Left lung (tissue), 10 donors: ENCODE measurements around the gene AP5S1. TPM values are rescaled to one million over a fixed set of nuclear protein-coding genes. Genes with fewer than 3 reads are reported as not detected.

Experiments used
- ATAC-seq: fragments of 200-7000 bp; cut with Tn5 transposase; one replicate; pipeline ENCODE4 v1.9.1; 2020; ENCODE audit warnings: moderate library complexity
- DNase-seq, 4 donors: peaks; one replicate each; pipeline ENCODE4 v3.0.0-alpha.2; 2013 to 2020
- H3K27ac ChIP-seq, 2 donors: fragments of 200-600 bp; sonication (generic) in 1 of 2; one replicate each; pipeline versions ENCODE4 v1.5.0 to v1.8.0; 2020 to 2021
- H3K27me3 ChIP-seq, 2 donors: fragments of 200-600 bp; sonication (generic) in 1 of 2; one replicate each; pipeline versions ENCODE4 v1.5.0 to v1.8.0; 2020 to 2021
- H3K36me3 ChIP-seq, 2 donors: fragments of 200-600 bp; sonication (generic) in 1 of 2; one replicate each; pipeline versions ENCODE4 v1.5.0 to v1.8.0; 2020 to 2021
- H3K4me1 ChIP-seq, 2 donors: fragments of 200-600 bp; one replicate each; pipeline ENCODE4 v1.8.0; 2021
- H3K4me3 ChIP-seq, 2 donors: fragments of 200-600 bp; sonication (generic) in 1 of 2; one replicate each; pipeline versions ENCODE4 v1.5.0 to v1.8.0; 2020 to 2021; ENCODE audit warnings: mild to moderate bottlenecking in 1 of 2
- H3K9me3 ChIP-seq, 2 donors: fragments of 200-600 bp; sonication (generic) in 1 of 2; one replicate each; pipeline versions ENCODE4 v1.5.0 to v1.8.0; 2020 to 2021
- CTCF ChIP-seq, 2 donors: fragments of 200-600 bp; sonication (generic) in 1 of 2; IDR thresholded peaks; one replicate each; pipeline versions ENCODE4 v1.5.0 to v1.8.0; 2021; ENCODE audit warnings: antibody characterized with exemption in 2 of 2
- intact Hi-C, 2 donors: fragments of 100-400 bp; cut with DNase I; formaldehyde crosslinking; loops; one replicate each; pipeline versions ENCODE4 v1.11.2 to v1.14.2; 2022
- polyA plus RNA-seq, 6 donors: library from polyadenylated mRNA; unstranded; fragments of 120-200 nt; gene quantifications; one replicate each; pipeline ENCODE4 v1.2.1, GENCODE V29; 2013; ENCODE audit not compliant: insufficient read length in 6 of 6
- total RNA-seq, 2 donors: library from RNA; stranded (reverse); fragmentation: NEBNext Ultra II Directional; extraction: Animal tissue kit (Norgen Biotek cat#: 25700); gene quantifications; one replicate each; pipeline ENCODE4 v1.2.1, GENCODE V29; 2021
- donor health status: DM: no; HTN: yes; CAD: no.
- donor health status: DM: no; HTN: no; CAD: no.

Gene AP5S1
- total and polyA plus RNA-seq, 8 donors = 8.3 to 13.6 (median 11.9) TPM

DNA sequence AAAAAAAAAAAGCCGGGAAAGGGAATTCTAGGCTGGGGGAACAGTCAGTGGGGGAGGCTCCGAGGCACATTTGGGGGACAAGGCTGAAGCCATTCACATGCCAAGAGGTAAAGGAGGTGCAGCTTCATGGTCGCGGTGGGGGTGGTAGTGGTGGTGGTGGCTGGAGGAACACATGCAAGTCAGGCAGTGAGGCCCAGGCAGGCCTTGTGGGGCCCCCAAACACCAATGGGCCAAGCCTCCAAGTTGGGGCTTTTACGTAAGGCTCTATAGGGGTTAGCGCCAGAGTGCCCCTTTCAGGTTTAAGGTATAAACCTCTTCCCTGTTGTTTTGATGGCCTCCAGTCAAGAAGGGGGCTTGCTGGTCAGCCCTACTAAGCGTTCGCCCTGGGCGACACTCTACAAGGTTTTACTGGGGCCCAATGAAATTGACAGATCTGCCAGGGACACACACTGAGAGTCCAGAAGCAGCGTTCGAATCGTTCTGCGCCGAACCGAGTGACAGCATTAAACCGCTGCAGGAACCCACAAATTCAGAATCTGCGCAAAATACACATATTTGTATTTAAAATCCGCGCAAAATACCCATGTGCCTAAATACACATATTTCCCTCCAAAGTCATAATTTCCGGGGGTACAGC lies 818 bp upstream of the AP5S1 start:
- DNase-seq (no peak), ATAC-seq (no peak)
- peak overlapping the region; percentile 55 to 61 for H3K4me3 ChIP-seq
- peaks cover 14 to 43% of the 10 kb centered on the region in 2 donors for H3K4me1 ChIP-seq
- H3K9me3 ChIP-seq = no peaks in the 10 kb centered on the region
- no peak for TF ChIP-seq CTCF (IDR thresholded peaks at IDR 0.05)
- H3K36me3 ChIP-seq = peaks cover 0 to 24% of the 10 kb centered on the region in 2 donors
- H3K27me3 ChIP-seq = no peaks in the 10 kb centered on the region
- peak overlapping the region; percentile 97 to 100 for H3K27ac ChIP-seq
- intact Hi-C loops = loop anchor here in 1 of 2 donors (5.0 kb wide), 1 partner anchor 37 kb away; the partner anchor contains the start of gene SPEF1

DNA sequence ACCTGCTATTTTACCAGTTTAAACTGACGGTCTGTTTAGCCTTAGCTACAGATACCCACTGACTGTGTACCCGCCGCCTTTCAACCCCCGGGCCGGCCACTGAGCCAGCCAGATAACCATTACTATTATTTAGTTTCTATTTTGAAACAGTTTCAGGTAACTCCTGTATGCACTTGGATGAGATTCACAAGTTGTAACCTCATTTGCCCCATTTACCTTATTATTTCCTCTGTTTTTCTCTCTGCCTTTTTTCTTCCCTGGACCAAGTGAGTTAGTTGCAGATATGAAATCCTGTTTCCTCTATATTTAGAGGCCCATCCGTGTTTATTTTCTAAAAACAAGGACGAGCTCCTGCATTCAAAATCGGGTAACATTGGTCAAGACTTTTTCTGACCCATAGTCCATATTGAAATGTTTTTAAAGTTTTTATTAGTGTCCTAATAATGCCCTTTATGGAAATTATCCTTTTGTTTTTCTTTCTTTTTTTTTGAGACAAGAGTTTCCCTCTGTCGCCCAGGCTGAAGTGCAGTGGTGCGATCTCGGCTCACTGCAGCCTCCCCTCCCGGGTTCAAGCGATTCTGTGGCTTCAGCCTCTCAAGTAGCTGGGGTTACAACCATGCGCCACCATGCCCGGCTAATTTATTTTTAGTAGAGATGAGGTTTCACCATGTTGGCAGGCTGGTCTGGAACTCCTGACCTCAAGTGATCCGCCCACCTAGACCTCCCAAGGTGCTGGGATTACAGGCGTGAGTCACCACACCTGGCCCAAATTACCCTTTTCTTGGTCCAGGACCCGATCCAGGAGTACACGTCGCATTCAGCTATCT lies 767 bp downstream of the AP5S1 start:
- no peak for ATAC-seq

GRCh38 chr20:3821996-3822395 lies 1.6 kb downstream of the AP5S1 start:
- peaks cover 14 to 31% of the 10 kb centered on the region in 2 donors for H3K4me1 ChIP-seq
- no peak for ATAC-seq
- intact Hi-C loops = no loop called here
- no peak for DNase-seq
- TF ChIP-seq CTCF (IDR thresholded peaks at IDR 0.05) = no peak
- no peak overlapping the region for H3K4me3 ChIP-seq
- no peaks in the 10 kb centered on the region for H3K27me3 ChIP-seq
- H3K27ac ChIP-seq = no peak overlapping the region
- no peaks in the 10 kb centered on the region for H3K9me3 ChIP-seq
- H3K36me3 ChIP-seq = peaks cover 0 to 42% of the 10 kb centered on the region in 2 donors

More for the DNA sequence above, 767 bp downstream of the AP5S1 start:
- H3K27me3 ChIP-seq = no peaks in the 10 kb centered on the region
- no peaks in the 10 kb centered on the region for H3K9me3 ChIP-seq
- peaks cover 0 to 38% of the 10 kb centered on the region in 2 donors for H3K36me3 ChIP-seq
- DNase-seq = no peak
- peak overlapping the region; percentile 55 to 61 for H3K4me3 ChIP-seq
- H3K4me1 ChIP-seq = peaks cover 14 to 32% of the 10 kb centered on the region in 2 donors
- intact Hi-C loops = no loop called here
- TF ChIP-seq CTCF (IDR thresholded peaks at IDR 0.05) = no peak
- peak overlapping the region; percentile 97 to 100 for H3K27ac ChIP-seq

DNA sequence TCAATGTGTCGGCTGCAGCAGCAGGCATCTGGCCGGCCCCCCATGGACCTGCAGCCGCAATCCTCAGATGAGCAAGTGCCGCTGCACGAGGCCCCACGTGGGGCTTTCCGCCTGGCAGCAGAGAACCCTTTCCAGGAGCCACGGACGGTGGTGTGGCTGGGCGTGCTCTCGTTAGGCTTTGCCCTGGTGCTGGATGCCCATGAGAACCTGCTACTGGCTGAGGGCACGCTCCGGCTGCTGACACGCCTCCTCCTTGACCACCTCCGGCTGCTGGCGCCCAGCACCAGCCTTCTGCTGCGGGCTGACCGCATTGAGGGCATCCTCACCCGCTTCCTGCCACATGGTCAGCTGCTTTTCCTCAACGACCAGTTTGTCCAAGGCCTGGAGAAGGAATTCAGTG lies 3.5 kb downstream of the AP5S1 start:
- no peak overlapping the region for H3K27ac ChIP-seq
- no peaks in the 10 kb centered on the region for H3K9me3 ChIP-seq
- intact Hi-C loops = no loop called here
- no peak overlapping the region for H3K4me3 ChIP-seq
- DNase-seq (peak in 1 of 4 donors; percentile 73), ATAC-seq (no peak)
- no peaks in the 10 kb centered on the region for H3K27me3 ChIP-seq
- H3K36me3 ChIP-seq = peaks cover 0 to 46% of the 10 kb centered on the region in 2 donors
- peaks cover 6 to 16% of the 10 kb centered on the region in 2 donors for H3K4me1 ChIP-seq
- TF ChIP-seq CTCF (IDR thresholded peaks at IDR 0.05) = no peak

GRCh38 chr20:3825526-3825925 lies 5.2 kb downstream of the AP5S1 start:
- no peak overlapping the region for H3K27ac ChIP-seq
- intact Hi-C loops = no loop called here
- ATAC-seq (no peak), DNase-seq (no peak)
- peaks cover 0 to 8% of the 10 kb centered on the region in 2 donors for H3K4me1 ChIP-seq
- TF ChIP-seq CTCF (IDR thresholded peaks at IDR 0.05) = no peak
- H3K36me3 ChIP-seq = peaks cover 0 to 46% of the 10 kb centered on the region in 2 donors
- no peaks in the 10 kb centered on the region for H3K27me3 ChIP-seq
- no peak overlapping the region for H3K4me3 ChIP-seq
- H3K9me3 ChIP-seq = no peaks in the 10 kb centered on the region
